Activated CD4-positive, alpha-beta T cell treated with anti-CD3 and anti-CD28 coated beads, Interleukin-2, Interleukin-6, amounts not matched to agents 100 ng/mL and 50 ng/mL, durations not matched to agents 16 hours and 8 hours (primary cell): ENCODE results near the gene FYB2.
A peak's percentile ranks its signal among the peaks of the same experiment; 100 is the strongest.
"Not testable (repeated sequence)": the region's sequence is repeated elsewhere in the genome, so short reads cannot be mapped to it uniquely, and the experiment has no call there.

Experiments
- DNase-seq: peaks from one replicate; pipeline ENCODE4 v3.0.0-alpha.2; 2020

Gene FYB2

GRCh38 chr1:56788102-56788501 lies 31.1 kb downstream of the FYB2 start:
- no peak for DNase-seq

GRCh38 chr1:56787330-56787729 lies 31.9 kb downstream of the FYB2 start:
- no peak for DNase-seq

- DNase-seq = no peak
Observed at GRCh38 chr1:56782773-56783172, 36.4 kb downstream of the FYB2 start.

- no peak for DNase-seq
Observed at GRCh38 chr1:56780826-56781225, 38.4 kb downstream of the FYB2 start.

- no peak for DNase-seq
Observed at GRCh38 chr1:56780128-56780750, 39.0 kb downstream of the FYB2 start.

GRCh38 chr1:56777972-56778371 lies 41.2 kb downstream of the FYB2 start:
- no peak for DNase-seq

- not testable (repeated sequence) for DNase-seq
Observed at GRCh38 chr1:56774732-56775131, 44.5 kb downstream of the FYB2 start.

GRCh38 chr1:56774067-56774609 lies 45.1 kb downstream of the FYB2 start:
- DNase-seq = peak; percentile 0

- no peak for DNase-seq
Observed at GRCh38 chr1:56773341-56774066, 45.7 kb downstream of the FYB2 start.

- DNase-seq = no peak
Observed at GRCh38 chr1:56771717-56772116, 47.5 kb downstream of the FYB2 start.

GRCh38 chr1:56758794-56759193 lies 60.4 kb downstream of the FYB2 start:
- no peak for DNase-seq

- no peak for DNase-seq
Observed at GRCh38 chr1:56758135-56758534, 61.1 kb downstream of the FYB2 start.

GRCh38 chr1:56755911-56756310 lies 63.3 kb downstream of the FYB2 start:
- no peak for DNase-seq

GRCh38 chr1:56754708-56755479 lies 64.3 kb downstream of the FYB2 start:
- DNase-seq = no peak

- no peak for DNase-seq
Observed at GRCh38 chr1:56745231-56745630, 74.0 kb downstream of the FYB2 start.

- no peak for DNase-seq
Observed at GRCh38 chr1:56728964-56729363, 90.2 kb downstream of the FYB2 start.

GRCh38 chr1:56726706-56727105 lies 92.5 kb downstream of the FYB2 start:
- DNase-seq = no peak

GRCh38 chr1:56719171-56719570 lies 100.0 kb downstream of the FYB2 start:
- no peak for DNase-seq

GRCh38 chr1:56715156-56715555 lies 104.0 kb downstream of the FYB2 start:
- DNase-seq = no peak

- no peak for DNase-seq
Observed at GRCh38 chr1:56713112-56713511, 106.1 kb downstream of the FYB2 start.

- DNase-seq = no peak
Observed at GRCh38 chr1:56712150-56712549, 107.1 kb downstream of the FYB2 start.

GRCh38 chr1:56710646-56711045 lies 108.6 kb downstream of the FYB2 start:
- DNase-seq = no peak

GRCh38 chr1:56709995-56710394 lies 109.2 kb downstream of the FYB2 start:
- no peak for DNase-seq
